GM15510 (cell line): ENCODE results near the gene ACOXL.

Experiments
- POLR2A ChIP-seq: IDR thresholded peaks from 3 replicates; pipeline ENCODE4 v1.6.1; 2011; ENCODE audit warnings: borderline replicate concordance; ENCODE audit not compliant: insufficient read length; ENCODE audit errors: extremely low read depth

Gene ACOXL

DNA sequence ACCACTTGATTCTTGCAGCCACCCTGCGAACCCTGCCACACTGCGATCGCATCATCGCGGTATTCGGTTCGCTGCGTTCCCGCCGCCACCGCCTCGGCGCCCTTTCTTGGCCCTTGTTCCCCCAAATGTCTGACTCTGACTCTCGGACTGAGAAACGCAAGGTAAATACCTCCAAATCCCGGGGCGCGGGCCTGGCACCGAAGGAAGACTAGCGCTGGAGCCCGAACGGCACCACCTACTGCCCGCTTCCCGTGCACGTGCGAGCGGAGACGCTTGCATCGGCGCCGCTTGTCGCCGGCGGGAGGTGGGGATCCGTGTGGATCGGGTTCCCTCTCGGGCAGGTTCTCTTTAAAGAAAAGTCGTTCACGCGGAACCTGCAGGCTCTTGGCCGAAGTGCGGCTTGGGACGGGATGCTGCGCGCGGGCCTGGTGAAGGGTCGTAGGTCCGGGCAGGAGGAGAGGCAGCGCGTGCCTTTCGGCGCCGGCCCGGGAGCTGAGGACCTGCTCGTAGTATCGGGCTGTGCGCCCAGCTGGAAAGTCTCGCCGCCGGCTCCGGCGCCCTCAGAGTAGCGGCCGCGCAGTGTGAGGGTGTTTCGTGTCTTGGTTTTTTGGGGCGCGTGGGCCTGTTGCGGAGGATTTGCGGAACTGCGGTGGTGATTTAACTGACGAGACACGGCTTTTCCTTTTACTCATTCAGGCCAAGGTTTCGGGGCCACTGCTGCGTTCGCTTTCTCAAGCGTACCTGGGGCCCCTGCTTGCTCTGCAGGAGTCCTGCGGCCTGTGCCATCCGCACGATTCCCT lies 388.9 kb downstream of the ACOXL start:
- TF ChIP-seq POLR2A, result no peak

DNA sequence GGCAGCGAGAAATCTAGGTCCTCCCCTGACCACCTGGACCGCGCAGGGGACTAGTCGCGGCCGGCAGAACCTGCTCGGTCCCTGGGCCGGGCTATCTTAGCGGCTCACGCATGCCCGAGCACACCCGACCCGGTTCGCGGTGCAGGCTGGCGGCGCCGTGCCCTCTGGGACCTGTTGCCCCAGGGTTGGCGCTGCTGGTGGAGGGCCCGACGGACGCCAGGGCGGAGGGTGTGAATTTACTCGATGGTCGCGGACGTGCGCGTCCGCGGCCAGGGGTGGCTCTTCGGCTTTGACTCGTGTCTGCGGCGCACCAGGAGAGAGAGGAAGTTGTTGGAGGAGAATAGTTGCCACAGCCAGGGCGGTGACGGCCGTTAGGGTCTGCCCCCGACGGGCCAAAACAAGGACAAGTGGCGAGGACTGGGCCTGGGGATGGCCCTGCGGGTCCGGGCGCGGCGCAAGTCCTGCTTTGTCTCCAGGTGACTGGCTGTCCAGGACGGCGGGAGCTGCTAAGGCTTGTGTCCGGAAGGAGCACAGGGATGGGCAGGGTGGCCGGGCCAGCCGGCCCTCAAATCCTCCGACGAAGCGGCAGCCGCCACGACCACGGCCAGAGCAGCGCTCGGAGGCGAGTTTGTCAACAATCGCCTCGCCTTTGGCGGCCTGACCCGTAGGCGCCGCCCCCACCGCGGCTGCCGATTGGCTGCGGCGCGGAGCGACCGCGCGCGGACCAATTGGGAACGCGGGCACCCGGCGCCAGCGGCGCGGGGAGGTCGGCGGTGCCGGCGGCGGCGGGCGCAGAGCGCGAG lies 389.7 kb downstream of the ACOXL start:
- TF ChIP-seq POLR2A, result peak; percentile 42

DNA sequence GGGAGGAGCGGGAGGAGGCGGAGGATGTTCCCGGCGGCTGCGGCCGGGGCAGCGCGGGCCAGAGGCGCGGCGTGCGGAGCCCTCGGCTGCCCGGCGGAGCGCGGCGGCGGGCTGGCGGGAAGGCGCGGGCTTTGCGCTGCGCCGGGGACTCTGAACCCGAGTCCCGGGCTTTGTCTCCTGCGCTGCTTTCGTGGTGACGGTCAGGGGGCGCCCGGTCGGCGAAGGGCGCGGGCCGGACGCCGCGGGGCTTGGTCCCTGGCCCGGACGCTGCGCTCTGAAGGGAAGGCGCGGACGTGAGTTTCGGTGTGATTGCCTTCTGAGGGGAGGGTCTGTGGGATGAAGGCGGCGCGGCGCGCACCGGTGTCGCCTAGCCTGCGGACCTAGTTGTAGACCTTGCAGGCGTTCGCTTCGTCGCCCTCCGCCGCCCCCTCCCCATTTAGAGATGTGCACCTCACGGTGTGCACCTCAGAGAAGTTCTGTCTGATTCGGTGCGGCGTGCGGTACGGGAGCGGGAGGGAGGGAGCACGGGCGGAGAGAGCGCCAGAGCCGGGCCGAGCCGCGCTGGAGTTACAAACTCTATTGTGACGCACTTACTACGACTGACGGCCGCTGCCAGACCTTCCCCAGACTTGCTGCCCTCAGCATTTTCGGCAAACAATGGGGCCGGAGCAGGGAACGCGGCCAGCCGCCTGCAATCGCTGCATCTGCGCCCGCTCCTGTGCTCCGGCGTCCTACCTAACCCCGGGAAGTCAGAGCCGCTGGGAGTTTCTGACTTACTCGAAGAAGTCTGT lies 390.5 kb downstream of the ACOXL start:
- no peak for TF ChIP-seq POLR2A

DNA sequence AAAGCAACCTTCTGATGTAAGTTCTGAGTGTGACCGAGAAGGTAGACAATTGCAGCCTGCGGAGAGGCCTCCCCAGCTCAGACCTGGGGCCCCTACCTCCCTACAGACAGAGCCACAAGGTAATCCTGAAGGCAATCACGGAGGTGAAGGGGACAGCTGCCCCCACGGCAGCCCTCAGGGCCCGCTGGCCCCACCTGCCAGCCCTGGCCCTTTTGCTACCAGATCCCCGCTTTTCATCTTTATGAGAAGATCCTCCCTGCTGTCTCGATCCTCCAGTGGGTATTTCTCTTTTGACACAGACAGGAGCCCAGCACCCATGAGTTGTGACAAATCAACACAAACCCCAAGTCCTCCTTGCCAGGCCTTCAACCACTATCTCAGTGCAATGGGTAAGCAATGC lies 391.4 kb downstream of the ACOXL start:
- TF ChIP-seq POLR2A, result no peak

DNA sequence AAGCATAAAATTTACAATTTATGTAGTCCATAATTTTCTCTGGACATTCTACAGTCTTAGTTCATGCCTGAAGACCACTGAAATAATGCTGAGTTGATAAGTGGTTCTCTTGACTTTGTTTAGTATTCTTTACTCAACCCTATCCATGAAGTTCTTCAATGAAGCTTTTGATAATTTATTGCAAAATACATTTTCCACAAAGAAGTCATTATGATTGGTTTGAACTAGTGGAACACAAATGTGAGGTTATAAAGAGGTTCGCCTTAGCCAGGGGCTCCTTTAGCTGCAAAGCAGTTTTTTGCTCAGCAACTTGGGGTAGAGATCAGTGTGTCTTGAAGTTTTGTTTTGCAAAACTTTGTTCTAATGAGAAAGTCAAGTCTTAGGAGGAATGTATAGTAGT lies 394.2 kb downstream of the ACOXL start:
- TF ChIP-seq POLR2A, result no peak

DNA sequence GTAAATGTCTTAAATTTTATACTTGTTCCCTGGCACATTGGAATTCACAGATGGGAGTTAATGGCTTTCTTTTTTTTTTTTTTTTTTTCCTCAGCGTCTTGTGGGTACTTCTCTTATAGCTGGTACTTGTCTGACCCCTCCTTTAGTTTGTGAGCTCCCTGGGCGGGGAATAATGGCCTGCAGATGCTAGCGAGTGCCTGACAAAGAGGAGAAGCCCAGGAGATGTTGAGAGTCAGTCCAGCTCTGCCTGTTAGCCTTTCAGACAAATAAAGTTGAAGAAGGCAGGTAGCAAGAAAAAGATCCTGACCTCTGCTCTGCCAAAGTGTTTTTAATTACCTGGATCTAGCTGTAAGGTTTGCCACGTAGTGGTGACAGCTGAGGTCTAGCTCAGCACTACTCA lies 395.0 kb downstream of the ACOXL start:
- TF ChIP-seq POLR2A, result no peak

DNA sequence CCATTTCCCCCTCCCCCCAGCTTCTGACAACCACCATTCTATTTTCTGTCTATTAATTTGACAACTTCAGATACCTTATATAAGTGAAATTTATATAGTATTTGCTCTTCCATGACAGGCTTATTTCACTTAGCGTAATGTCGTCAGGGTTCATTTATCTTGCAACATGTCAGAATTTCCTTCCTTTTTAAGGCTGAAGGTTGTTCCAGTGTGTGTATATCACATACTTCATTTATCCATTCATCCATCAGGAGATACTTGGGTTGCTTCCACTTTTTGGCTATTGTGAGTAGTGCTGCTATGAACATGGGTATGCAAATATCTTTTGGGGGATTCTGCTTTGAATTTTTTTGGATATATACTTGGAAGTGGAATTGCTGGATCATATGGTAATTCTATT lies 395.7 kb downstream of the ACOXL start:
- no peak for TF ChIP-seq POLR2A

DNA sequence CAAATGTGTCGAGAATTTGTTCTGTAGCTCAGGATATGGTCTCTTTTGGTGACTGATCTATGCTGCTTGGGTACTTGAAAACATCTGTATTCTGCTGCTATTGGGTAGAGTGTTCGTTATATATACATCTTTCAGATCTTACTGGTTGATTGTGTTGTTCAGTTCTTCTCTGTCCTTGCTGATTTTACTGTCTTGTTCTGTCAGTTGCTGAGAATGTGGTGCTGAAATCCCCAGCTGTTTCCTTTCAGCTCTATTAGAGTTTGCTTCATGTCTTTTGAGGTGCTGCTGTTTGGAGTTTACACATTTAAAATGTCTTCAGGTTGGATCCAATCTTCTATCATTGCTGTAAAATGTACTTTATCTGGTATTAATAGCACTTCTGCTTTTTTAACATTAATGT lies 401.2 kb downstream of the ACOXL start:
- no peak for TF ChIP-seq POLR2A

DNA sequence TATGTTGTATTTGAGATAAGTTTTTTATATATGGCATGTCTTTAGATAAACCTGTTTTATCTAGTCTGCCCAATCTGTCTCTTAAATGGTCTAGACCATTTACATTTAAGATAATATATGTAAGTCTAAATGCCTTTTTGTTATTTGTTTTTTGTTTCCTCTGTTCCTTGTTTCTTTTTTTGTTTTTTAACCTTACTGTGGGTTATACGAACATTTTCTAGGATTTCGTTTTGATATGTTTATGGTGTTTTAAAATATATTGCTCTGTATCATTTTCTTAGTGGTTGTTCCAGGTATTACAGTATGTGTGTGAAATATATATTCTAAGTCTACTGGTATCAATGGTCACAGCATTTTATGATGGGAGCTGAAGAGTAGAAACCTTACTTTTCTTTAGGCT lies 401.7 kb downstream of the ACOXL start:
- TF ChIP-seq POLR2A, result no peak

DNA sequence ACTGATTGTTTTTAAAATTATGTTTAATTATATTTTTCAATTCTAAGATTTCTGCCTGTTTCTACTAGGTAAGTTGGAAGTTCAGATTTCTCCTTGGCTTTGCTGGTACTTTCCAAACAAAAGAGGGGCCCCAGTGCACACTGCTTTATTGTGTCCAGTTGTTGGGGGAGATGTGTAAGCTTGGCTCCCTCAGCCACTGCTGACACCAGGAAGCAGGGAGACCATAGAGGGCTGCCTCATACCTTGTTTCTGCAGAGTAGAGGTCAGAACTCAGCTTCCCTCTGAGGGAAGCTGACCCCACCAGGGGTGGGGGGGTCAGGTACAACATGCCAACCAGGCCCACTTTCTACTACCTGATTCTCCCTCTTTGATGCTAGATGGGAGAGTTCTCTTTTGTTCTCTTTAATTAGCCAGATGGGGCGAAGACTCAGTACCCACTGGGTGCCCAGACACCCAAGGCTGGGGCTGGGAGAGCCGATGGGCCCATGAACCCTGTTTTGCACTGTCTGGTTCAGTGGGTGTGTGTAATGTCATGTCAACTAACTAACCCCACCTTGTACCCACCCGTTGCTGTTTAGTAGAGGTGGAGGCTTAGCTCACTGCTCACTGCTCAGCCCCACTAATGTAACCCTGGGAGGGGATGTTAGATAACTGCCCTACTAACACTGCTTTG lies 403.0 kb downstream of the ACOXL start:
- no peak for TF ChIP-seq POLR2A

DNA sequence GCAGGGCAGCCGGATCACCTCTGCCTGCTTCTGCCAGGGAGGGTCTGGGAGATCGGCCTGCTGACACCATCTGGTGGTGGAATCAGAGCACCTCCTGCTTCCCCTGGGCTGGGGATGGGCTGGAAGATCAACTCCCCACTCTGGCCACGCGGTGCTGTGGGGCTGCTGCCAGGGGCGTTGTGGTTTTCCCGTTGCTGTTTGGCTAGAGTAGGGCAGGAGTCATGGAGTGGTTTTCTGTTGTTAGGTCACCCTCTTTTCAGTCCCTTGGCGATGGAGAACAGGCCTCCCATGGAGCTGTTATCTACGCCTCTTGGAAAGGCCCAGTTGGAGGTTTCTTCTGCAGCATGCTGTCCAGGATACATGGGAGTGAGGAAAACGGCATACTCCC lies 403.5 kb downstream of the ACOXL start:
- no peak for TF ChIP-seq POLR2A

DNA sequence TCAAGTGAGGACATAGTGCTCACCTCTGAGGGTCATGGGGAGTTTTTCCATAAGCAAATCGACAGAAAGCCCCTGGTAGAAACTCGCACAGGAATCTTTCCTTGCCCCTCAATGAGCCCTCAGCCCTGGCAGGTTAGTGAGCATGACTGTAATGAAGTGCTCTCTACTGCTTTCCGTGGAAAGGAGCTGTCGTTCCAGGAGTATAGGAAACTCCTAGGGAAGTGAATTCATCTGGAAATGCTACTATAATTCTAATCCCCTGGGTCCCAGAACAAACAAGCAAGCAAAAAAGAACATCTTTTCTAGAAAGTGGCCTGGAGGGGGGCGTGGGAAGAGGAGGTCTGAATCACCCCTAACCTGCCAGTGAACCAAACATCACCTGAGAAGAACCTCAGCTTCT lies 406.5 kb downstream of the ACOXL start:
- TF ChIP-seq POLR2A, result no peak

DNA sequence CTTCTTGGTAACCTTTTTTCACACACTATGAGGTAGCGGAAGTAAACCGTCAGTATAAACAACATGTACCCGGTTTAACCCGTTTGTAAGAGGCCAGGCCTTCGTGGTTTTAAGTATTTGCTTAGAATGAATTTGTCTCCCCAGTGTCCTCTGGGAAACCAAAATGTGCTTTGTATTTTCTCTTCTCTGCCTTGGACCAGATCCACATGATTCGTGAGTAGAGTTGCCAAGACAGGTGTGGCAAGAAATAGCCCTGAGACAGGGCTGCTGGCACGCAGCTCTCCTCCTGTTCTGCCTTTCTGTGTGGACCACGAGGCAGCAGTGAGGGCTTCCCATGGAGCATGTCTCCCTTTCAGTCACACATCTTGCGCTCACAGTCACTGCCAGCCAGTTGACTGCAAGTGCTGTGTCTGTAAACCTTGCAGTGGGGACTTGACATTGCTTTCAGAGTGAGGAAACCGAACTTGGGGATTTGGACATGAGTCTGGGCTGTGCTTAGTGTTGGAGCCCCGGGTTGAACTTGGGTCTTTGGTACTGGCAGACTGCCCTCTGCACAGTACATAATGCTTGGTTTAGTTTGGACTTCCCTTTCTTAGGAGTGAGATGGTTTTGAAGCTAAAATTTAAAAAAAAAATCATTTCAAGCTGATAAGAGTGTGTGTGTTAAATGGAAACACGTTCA lies 407.4 kb downstream of the ACOXL start:
- TF ChIP-seq POLR2A, result no peak

DNA sequence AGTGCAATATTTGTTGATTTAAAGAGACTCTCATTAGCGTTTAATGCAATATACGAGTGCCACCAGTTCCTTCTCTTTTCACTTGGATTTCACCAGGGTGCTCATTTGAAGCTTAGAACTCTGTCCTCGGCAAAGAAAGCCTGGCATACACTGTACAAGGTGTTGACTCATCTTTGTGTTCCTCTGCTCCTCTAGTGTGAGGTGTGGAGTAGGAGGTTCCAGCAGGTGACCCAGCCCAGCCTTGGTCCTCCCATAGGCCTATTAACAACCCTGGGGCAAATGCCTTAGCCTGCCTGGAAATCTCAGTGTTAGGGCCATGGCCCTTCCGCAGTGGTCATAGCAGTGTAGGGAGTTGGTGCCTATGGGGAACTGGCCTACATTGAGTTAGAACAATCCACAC lies 408.4 kb downstream of the ACOXL start:
- no peak for TF ChIP-seq POLR2A
